Activated T-helper 2 cell treated with anti-CD3 and anti-CD28 coated beads, Interferon-gamma antibody, Interleukin-2, Interleukin-4, amounts not matched to agents 10 μg/mL and 5 μg/mL and 100 μg/mL, durations not matched to agents 14 hours and 24 hours and 36 hours (primary cell): ENCODE data around the gene KANK4. TPM values are rescaled to one million over a fixed set of nuclear protein-coding genes. Genes with fewer than 3 reads are reported as not detected.

ENCODE experiments used
- DNase-seq: peaks from one replicate; pipeline ENCODE4 v3.0.0; 2021; ENCODE audit warnings: low spot score
- H3K27ac Mint-ChIP-seq: one replicate; pipeline ENCODE4 v1.8.0; 2021; ENCODE audit warnings: mixed read lengths
- H3K27me3 Mint-ChIP-seq: one replicate; pipeline ENCODE4 v1.8.0; 2021; ENCODE audit warnings: low read depth, mixed read lengths
- H3K36me3 Mint-ChIP-seq: one replicate; pipeline ENCODE4 v1.8.0; 2021; ENCODE audit warnings: low read depth, mixed read lengths
- H3K4me1 Mint-ChIP-seq: one replicate; pipeline ENCODE4 v1.8.0; 2021; ENCODE audit warnings: low read depth, mixed read lengths
- H3K4me3 Mint-ChIP-seq: one replicate; pipeline ENCODE4 v1.8.0; 2021; ENCODE audit warnings: low read depth, mild to moderate bottlenecking, moderate library complexity, mixed read lengths
- H3K9me3 Mint-ChIP-seq: one replicate; pipeline ENCODE4 v1.8.0; 2021; ENCODE audit warnings: mixed read lengths
- intact Hi-C: fragments of 100-400 bp; cut with micrococcal nuclease; formaldehyde crosslinking; loops from one replicate; pipeline ENCODE4 v1.15.1; 2023
- total RNA-seq: library from RNA; stranded (reverse); gene quantifications from 2 replicates; pipeline ENCODE4 v1.2.3, GENCODE V29; 2022

Gene KANK4
- total RNA-seq, 1 donor from 2014 or later: not detected

GRCh38 chr1:62212411-62212810 is 106.8 kb downstream of the KANK4 start:
- Mint-ChIP-seq H3K27ac (no peak overlapping the region), H3K9me3 (peaks cover 21% of the 10 kb centered on the region), H3K36me3 (no peaks in the 10 kb centered on the region), H3K27me3 (no peaks in the 10 kb centered on the region), H3K4me1 (peaks cover 4% of the 10 kb centered on the region), H3K4me3 (no peak overlapping the region)
- no peak for DNase-seq
- intact Hi-C loops: no loop called here

- peaks cover 25% of the 10 kb centered on the region for H3K9me3 Mint-ChIP-seq
- no peak overlapping the region for H3K4me3 Mint-ChIP-seq
- peaks cover 5% of the 10 kb centered on the region for H3K27me3 Mint-ChIP-seq
- H3K4me1 Mint-ChIP-seq: peaks cover 4% of the 10 kb centered on the region
- DNase-seq: no peak
- intact Hi-C loops: no loop called here
- H3K36me3 Mint-ChIP-seq: no peaks in the 10 kb centered on the region
- H3K27ac Mint-ChIP-seq: no peak overlapping the region
Observed at GRCh38 chr1:62210960-62211359, 108.3 kb downstream of the KANK4 start.

DNA sequence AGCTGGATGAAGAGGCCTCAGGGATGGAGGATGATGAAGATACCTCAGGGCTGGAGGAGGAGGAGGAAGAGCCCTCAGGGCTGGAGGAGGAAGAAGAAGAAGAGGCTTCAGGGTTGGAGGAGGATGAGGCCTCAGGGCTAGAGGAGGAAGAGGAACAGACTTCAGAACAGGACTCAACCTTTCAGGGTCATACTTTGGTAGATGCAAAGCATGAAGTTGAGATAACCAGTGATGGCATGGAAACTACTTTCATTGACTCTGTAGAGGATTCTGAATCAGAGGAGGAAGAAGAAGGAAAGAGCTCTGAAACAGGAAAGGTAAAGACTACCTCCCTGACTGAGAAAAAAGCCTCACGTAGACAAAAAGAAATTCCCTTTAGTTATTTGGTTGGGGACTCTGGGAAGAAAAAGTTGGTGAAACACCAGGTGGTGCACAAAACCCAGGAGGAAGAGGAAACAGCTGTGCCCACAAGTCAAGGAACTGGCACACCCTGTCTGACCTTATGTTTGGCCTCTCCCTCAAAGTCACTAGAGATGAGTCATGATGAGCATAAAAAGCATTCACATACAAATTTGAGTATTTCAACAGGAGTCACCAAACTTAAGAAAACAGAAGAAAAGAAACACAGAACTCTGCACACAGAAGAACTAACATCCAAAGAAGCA is 109.2 kb downstream of the KANK4 start:
- no peak for DNase-seq
- H3K36me3 Mint-ChIP-seq: no peaks in the 10 kb centered on the region
- peaks cover 4% of the 10 kb centered on the region for H3K4me1 Mint-ChIP-seq
- no peak overlapping the region for H3K27ac Mint-ChIP-seq
- intact Hi-C loops: no loop called here
- H3K27me3 Mint-ChIP-seq: peaks cover 5% of the 10 kb centered on the region
- peaks cover 25% of the 10 kb centered on the region for H3K9me3 Mint-ChIP-seq
- no peak overlapping the region for H3K4me3 Mint-ChIP-seq

- intact Hi-C loops: no loop called here
- H3K9me3 Mint-ChIP-seq: peaks cover 25% of the 10 kb centered on the region
- peaks cover 5% of the 10 kb centered on the region for H3K27me3 Mint-ChIP-seq
- no peak overlapping the region for H3K27ac Mint-ChIP-seq
- no peaks in the 10 kb centered on the region for H3K36me3 Mint-ChIP-seq
- H3K4me1 Mint-ChIP-seq: peaks cover 4% of the 10 kb centered on the region
- no peak overlapping the region for H3K4me3 Mint-ChIP-seq
- DNase-seq: no peak
Observed at GRCh38 chr1:62208970-62209369, 110.3 kb downstream of the KANK4 start.

DNA sequence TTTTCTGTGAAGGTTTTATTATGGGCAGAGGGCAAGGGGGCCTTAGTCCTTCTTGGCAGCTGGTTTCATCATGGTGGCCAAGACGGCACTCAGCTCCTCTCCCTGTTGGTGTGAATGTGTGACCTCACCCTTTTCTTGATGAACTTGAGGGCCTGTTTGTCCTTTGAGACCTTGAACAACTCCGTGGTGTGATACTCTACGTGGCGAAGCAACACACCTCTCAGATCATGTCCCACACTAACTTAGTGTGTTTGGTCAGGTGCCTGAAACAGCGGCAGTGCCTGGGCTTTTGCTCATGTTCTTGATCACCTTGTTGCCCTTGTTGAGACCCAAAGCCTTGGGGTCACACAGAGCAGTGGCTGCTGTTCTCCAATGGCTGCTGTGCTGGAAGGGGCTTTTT is 111.1 kb downstream of the KANK4 start:
- peaks cover 5% of the 10 kb centered on the region for H3K27me3 Mint-ChIP-seq
- no peaks in the 10 kb centered on the region for H3K36me3 Mint-ChIP-seq
- H3K9me3 Mint-ChIP-seq: peaks cover 25% of the 10 kb centered on the region
- no peak overlapping the region for H3K27ac Mint-ChIP-seq
- no peak overlapping the region for H3K4me3 Mint-ChIP-seq
- intact Hi-C loops: no loop called here
- no peak for DNase-seq
- H3K4me1 Mint-ChIP-seq: peaks cover 4% of the 10 kb centered on the region

DNA sequence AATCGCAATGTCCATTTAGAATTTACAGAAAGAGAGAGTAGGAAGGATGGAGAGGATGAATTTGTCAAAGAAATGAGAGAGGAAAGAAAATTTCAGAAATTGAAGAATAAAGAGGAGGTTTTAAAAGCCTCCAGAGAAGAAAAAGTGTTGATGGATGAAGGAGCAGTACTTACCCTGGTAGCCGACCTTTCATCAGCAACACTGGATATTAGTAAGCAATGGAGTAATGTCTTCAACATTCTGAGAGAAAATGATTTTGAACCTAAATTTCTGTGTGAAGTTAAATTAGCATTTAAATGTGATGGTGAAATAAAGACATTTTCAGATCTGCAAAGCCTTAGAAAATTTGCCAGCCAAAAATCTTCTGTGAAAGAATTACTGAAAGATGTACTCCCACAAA is 112.0 kb downstream of the KANK4 start:
- H3K36me3 Mint-ChIP-seq: no peaks in the 10 kb centered on the region
- no peak for DNase-seq
- peaks cover 4% of the 10 kb centered on the region for H3K4me1 Mint-ChIP-seq
- no peak overlapping the region for H3K27ac Mint-ChIP-seq
- no peak overlapping the region for H3K4me3 Mint-ChIP-seq
- H3K27me3 Mint-ChIP-seq: peaks cover 5% of the 10 kb centered on the region
- peaks cover 25% of the 10 kb centered on the region for H3K9me3 Mint-ChIP-seq
- intact Hi-C loops: no loop called here

- DNase-seq: no peak
- Mint-ChIP-seq H3K36me3 (no peaks in the 10 kb centered on the region), H3K4me3 (no peak overlapping the region), H3K27ac (no peak overlapping the region), H3K9me3 (no peaks in the 10 kb centered on the region), H3K4me1 (peaks cover 2% of the 10 kb centered on the region), H3K27me3 (peaks cover 20% of the 10 kb centered on the region)
- intact Hi-C loops: no loop called here
Observed at GRCh38 chr1:62198781-62199125, 120.5 kb downstream of the KANK4 start.

DNA sequence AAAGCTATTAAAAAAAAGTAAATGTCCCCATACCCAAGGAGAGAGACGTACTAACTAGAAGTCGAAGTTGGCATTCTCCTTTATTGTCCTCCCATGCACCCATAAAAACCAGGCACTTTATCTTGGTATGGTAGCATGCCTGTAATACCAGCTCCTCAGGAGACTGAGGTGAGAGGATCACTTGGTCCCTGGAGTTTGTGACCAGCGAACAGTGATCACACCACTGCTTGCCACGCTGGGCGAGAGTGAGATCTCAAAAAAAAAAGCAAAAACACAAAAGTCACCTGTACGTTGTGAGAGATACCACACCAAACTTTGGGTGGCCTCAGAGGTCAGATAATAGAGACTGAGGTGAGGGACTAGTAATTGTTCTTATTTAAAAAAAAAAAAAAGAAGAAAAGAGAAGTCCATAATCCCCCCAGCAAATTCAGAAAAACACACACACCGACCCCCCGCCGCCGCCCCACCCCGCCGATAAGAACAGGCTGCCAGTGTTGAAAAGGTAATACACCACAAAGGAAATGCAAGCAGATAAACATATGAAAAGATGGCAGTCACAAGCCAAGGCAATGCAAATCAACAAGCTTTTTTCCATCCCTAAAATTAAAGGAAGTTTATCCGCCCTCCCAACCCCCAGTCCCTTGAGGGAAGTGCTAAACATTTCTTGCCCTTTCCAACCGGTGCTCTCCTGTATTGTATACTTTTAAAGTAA is 121.0 kb downstream of the KANK4 start:
- Mint-ChIP-seq H3K4me1 (peaks cover 2% of the 10 kb centered on the region), H3K9me3 (no peaks in the 10 kb centered on the region), H3K36me3 (no peaks in the 10 kb centered on the region), H3K4me3 (no peak overlapping the region), H3K27ac (no peak overlapping the region), H3K27me3 (peaks cover 20% of the 10 kb centered on the region)
- no peak for DNase-seq
- intact Hi-C loops: no loop called here

- intact Hi-C loops: no loop called here
- no peak overlapping the region for H3K4me3 Mint-ChIP-seq
- no peaks in the 10 kb centered on the region for H3K36me3 Mint-ChIP-seq
- H3K27ac Mint-ChIP-seq: no peak overlapping the region
- peaks cover 2% of the 10 kb centered on the region for H3K4me1 Mint-ChIP-seq
- DNase-seq: no peak
- H3K9me3 Mint-ChIP-seq: no peaks in the 10 kb centered on the region
- peaks cover 20% of the 10 kb centered on the region for H3K27me3 Mint-ChIP-seq
Observed at GRCh38 chr1:62196086-62196690, 123.0 kb downstream of the KANK4 start.

- no peak within 1 kb of the TSS for H3K27ac Mint-ChIP-seq
- no peak for DNase-seq
- intact Hi-C loops: no loop called here
- H3K27me3 Mint-ChIP-seq: peaks cover 20% of the 10 kb centered on the region
- H3K4me1 Mint-ChIP-seq: peaks cover 2% of the 10 kb centered on the region
- H3K36me3 Mint-ChIP-seq: no peaks in the 10 kb centered on the region
- no peak within 1 kb of the TSS for H3K4me3 Mint-ChIP-seq
- no peaks in the 10 kb centered on the region for H3K9me3 Mint-ChIP-seq
Observed at GRCh38 chr1:62194651-62195544, 124.3 kb downstream of the KANK4 start, which contains the start of gene L1TD1. Gene L1TD1 (plus strand): TSS chr1:62194849. CDS start chr1:62206629, 11,780 bp downstream.

GRCh38 chr1:62188111-62188510 is 131.1 kb downstream of the KANK4 start:
- no peak for DNase-seq
- intact Hi-C loops: no loop called here

GRCh38 chr1:62187548-62187947 is 131.7 kb downstream of the KANK4 start:
- Mint-ChIP-seq H3K27ac (no peak overlapping the region), H3K9me3 (no peaks in the 10 kb centered on the region), H3K27me3 (no peaks in the 10 kb centered on the region), H3K36me3 (no peaks in the 10 kb centered on the region), H3K4me3 (no peak overlapping the region), H3K4me1 (no peaks in the 10 kb centered on the region)
- no peak for DNase-seq
- intact Hi-C loops: no loop called here

More at GRCh38 chr1:62188111-62188510, 131.1 kb downstream of the KANK4 start:
- no peaks in the 10 kb centered on the region for H3K4me1 Mint-ChIP-seq
- H3K36me3 Mint-ChIP-seq: no peaks in the 10 kb centered on the region
- H3K27me3 Mint-ChIP-seq: no peaks in the 10 kb centered on the region
- no peaks in the 10 kb centered on the region for H3K9me3 Mint-ChIP-seq
- H3K4me3 Mint-ChIP-seq: no peak overlapping the region
- no peak overlapping the region for H3K27ac Mint-ChIP-seq
